HL-60 (cell line): Measurements from ENCODE around the gene TP73.
"Not testable (repeated sequence)": the region's sequence is repeated elsewhere in the genome, so short reads cannot be mapped to it uniquely, and the experiment has no call there.

Source experiments
- DNase-seq, 2 experiments: peaks; one replicate each; pipeline ENCODE4 v3.0.0-alpha.2; 2010 to 2020; ENCODE audit warnings: low read depth in 1 of 2, low spot score in 1 of 2
- H3K27ac ChIP-seq: fragments of 250-450 bp; sonication (Bioruptor Pico); replicated peaks from 2 replicates; pipeline ENCODE4 v1.5.1; 2020; ENCODE audit warnings: mild to moderate bottlenecking, moderate library complexity
- H3K27me3 ChIP-seq: fragments of 250-450 bp; sonication (Bioruptor Pico); 2 replicates; pipeline ENCODE4 v1.5.1; 2021; ENCODE audit warnings: mild to moderate bottlenecking, moderate library complexity; ENCODE audit not compliant: insufficient read depth, poor library complexity, severe bottlenecking
- H3K4me3 ChIP-seq: replicated peaks from 2 replicates; pipeline ENCODE4 v1.5.1; 2011; ENCODE audit warnings: mild to moderate bottlenecking, control low read depth, low read length; ENCODE audit not compliant: insufficient read depth
- GABPA ChIP-seq: IDR thresholded peaks from 2 replicates; pipeline ENCODE4 v1.6.1; 2012; ENCODE audit warnings: low read depth
- POLR2AphosphoS5 ChIP-seq: IDR thresholded peaks from 2 replicates; pipeline ENCODE4 v1.6.1; 2012; ENCODE audit warnings: low read depth
- REST ChIP-seq: IDR thresholded peaks from 2 replicates; pipeline ENCODE4 v1.6.1; 2012; ENCODE audit warnings: low read depth; ENCODE audit not compliant: insufficient replicate concordance
- SPI1 ChIP-seq: IDR thresholded peaks from 2 replicates; pipeline ENCODE4 v1.6.1; 2012; ENCODE audit warnings: low read depth, mild to moderate bottlenecking, borderline replicate concordance
- TF ChIP-seq, protein P1 (sequence below): IDR thresholded peaks from one replicate; pipeline ENCODE4 v1.5.1; 2011; ENCODE audit warnings: low read length, control low read depth, inconsistent platforms; ENCODE audit not compliant: insufficient read depth

The TP73 gene

GRCh38 chr1:3722846-3723245 lies 70.5 kb downstream of the TP73 start:
- TF ChIP-seq SPI1 = no peak
- TF ChIP-seq, protein P1, sequence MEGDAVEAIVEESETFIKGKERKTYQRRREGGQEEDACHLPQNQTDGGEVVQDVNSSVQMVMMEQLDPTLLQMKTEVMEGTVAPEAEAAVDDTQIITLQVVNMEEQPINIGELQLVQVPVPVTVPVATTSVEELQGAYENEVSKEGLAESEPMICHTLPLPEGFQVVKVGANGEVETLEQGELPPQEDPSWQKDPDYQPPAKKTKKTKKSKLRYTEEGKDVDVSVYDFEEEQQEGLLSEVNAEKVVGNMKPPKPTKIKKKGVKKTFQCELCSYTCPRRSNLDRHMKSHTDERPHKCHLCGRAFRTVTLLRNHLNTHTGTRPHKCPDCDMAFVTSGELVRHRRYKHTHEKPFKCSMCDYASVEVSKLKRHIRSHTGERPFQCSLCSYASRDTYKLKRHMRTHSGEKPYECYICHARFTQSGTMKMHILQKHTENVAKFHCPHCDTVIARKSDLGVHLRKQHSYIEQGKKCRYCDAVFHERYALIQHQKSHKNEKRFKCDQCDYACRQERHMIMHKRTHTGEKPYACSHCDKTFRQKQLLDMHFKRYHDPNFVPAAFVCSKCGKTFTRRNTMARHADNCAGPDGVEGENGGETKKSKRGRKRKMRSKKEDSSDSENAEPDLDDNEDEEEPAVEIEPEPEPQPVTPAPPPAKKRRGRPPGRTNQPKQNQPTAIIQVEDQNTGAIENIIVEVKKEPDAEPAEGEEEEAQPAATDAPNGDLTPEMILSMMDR = no peak
- no peak for TF ChIP-seq GABPA
- TF ChIP-seq REST = no peak
- TF ChIP-seq POLR2AphosphoS5 = no peak
- H3K27ac ChIP-seq = no peak overlapping the region

GRCh38 chr1:3724416-3725030 lies 72.2 kb downstream of the TP73 start:
- TF ChIP-seq, protein P1 = peak; percentile 94
- H3K27me3 ChIP-seq = not testable (repeated sequence)

More at GRCh38 chr1:3722846-3723245, 70.5 kb downstream of the TP73 start:
- no peak overlapping the region for H3K4me3 ChIP-seq
- DNase-seq = no peak
- peaks cover under 1% of the 10 kb centered on the region for H3K27me3 ChIP-seq

GRCh38 chr1:3725366-3725765 lies 73.0 kb downstream of the TP73 start:
- H3K4me3 ChIP-seq = no peak overlapping the region
- peaks cover 10% of the 10 kb centered on the region for H3K27me3 ChIP-seq
- no peak overlapping the region for H3K27ac ChIP-seq
- TF ChIP-seq GABPA = no peak
- no peak for TF ChIP-seq SPI1
- TF ChIP-seq, protein P1 = no peak
- TF ChIP-seq REST = no peak
- no peak for TF ChIP-seq POLR2AphosphoS5
- DNase-seq = no peak

More at GRCh38 chr1:3724416-3725030, 72.2 kb downstream of the TP73 start:
- peak; percentile 49 to 53 for DNase-seq
- H3K27ac ChIP-seq, H3K4me3 ChIP-seq: not testable (repeated sequence)
